Spinal cord (tissue), 10 donors: ENCODE measurements around the gene FBLN2. TPM values are rescaled to one million over a fixed set of nuclear protein-coding genes. Genes with fewer than 3 reads are reported as not detected.

Experiments used
- DNase-seq, 6 donors: peaks; one replicate each; pipeline versions ENCODE4 v3.0.0 to v3.0.0-alpha.2; 2013 to 2015; ENCODE audit warnings: low spot score in 6 of 6, low read depth in 4 of 6
- H3K27ac ChIP-seq: one replicate; pipeline ENCODE4 v1.5.1; 2013; ENCODE audit warnings: low read depth, low read length, control low read depth
- H3K27me3 ChIP-seq: one replicate; pipeline ENCODE4 v1.6.1; 2013; ENCODE audit warnings: low read length; ENCODE audit not compliant: control insufficient read depth, insufficient read depth
- H3K36me3 ChIP-seq: one replicate; pipeline ENCODE4 v1.6.1; 2013; ENCODE audit warnings: low read length; ENCODE audit not compliant: control insufficient read depth, insufficient read depth
- H3K4me1 ChIP-seq: one replicate; pipeline ENCODE4 v1.6.1; 2013; ENCODE audit warnings: low read length; ENCODE audit not compliant: control insufficient read depth, insufficient read depth
- H3K4me3 ChIP-seq: one replicate; pipeline ENCODE4 v1.5.1; 2013; ENCODE audit warnings: low read depth, low read length, control low read depth
- H3K9me3 ChIP-seq: one replicate; pipeline ENCODE4 v1.6.1; 2013; ENCODE audit warnings: low read length; ENCODE audit not compliant: control insufficient read depth, insufficient read depth
- WGBS: methylation state at CpG from one replicate; pipeline ENCODE4 v1.1.5; 2013; ENCODE audit warnings: missing lambda C conversion rate; ENCODE audit not compliant: insufficient coverage; 5-methylcytosine and 5-hydroxymethylcytosine counted together
- polyA plus RNA-seq, 2 donors: library from polyadenylated mRNA; unstranded; fragments of 120-200 nt; gene quantifications; one replicate each; pipeline ENCODE4 v1.2.1, GENCODE V29; 2013; ENCODE audit not compliant: insufficient read length in 2 of 2
- total RNA-seq, 2 donors: library from RNA; depleted of rRNA in 1 of 2; stranded (reverse); fragments of 120-200 nt in 1 of 2; fragments of >200 nt in 1 of 2; gene quantifications; one replicate each; pipeline versions ENCODE4 v1.2.3 to v1.2.4, GENCODE V29; 2013 to 2014
- donor health status: healthy.

Gene FBLN2
- total and polyA plus RNA-seq, 4 donors = 19.5 to 81.9 (median 31.5) TPM

DNA sequence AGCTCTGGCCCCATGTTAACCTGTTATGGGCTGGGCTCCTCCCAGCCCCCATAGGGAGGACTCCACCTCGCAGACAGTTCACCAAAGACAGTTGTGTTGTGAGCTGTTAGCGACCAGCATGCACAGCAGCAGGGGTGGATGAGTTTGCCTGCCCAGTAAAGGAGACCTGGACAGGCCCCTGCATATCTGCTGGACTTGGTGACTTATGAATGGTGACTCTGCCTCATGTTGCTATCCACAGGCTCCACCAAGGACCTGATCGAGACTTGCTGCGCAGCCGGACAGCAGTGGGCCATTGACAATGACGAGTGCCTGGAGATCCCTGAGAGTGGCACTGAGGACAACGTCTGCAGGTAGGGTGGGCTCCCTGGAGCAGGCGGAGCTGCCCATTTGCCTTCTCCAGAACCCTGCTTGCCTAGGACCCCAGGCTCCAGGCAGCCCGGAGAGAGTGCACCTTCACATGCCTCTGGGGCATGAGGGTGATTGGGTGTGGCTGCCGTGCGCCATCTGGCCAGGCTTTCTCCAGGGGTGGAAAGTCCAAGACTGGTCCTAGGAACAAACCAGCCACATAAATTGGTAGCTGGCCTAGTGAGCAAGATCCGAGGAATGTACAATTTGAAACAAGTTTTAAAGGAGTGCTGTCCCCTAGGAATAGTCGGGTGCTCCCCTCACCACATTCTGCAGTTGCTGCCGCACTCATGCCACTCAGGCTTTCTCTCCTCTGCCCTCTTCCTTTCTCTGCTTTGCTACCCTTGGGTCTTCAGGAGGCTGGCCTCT lies 59.1 kb downstream of the FBLN2 start:
- no peak for DNase-seq
- no peaks in the 10 kb centered on the region for H3K36me3 ChIP-seq
- no peak overlapping the region for H3K27ac ChIP-seq
- WGBS = 89% methylated on average over 14 of the region's 14 CpGs
- H3K9me3 ChIP-seq = no peaks in the 10 kb centered on the region
- H3K27me3 ChIP-seq = no peaks in the 10 kb centered on the region
- H3K4me3 ChIP-seq = no peak overlapping the region
- no peaks in the 10 kb centered on the region for H3K4me1 ChIP-seq

DNA sequence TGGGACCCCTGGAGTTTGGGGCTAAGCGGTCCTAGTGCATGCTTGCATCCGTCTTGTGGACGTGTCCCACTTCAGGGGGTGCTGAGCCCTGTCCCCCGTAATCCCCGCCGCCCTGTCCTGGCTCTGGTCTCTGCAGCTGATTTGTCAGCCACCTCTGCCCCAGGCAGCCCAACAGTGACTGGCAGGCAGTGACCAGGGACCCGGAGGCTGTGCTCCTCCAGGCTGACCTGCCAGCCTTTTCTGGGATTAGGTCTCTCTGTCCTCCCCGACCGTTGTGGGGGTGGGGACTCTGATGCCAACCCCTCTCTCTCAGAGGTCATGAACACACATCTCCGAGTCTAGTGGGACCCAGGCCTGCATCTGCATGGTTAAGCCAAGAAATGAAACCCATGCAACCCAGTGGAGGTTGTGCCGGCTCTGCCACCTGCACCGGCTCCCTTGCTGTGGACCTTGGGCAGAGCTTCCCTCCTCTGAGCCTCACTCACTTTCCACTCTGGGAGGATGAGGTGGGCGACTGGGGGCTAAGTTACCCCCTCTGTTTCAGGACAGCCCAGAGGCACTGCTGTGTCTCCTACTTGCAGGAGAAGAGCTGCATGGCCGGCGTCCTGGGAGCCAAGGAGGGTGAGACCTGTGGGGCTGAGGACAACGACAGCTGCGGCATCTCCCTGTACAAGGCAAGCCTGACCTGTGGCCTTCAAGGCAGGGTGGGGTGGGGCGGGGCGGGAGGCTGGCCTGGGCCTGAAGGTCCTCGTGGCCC lies 60.2 kb downstream of the FBLN2 start:
- no peak overlapping the region for H3K27ac ChIP-seq
- no peaks in the 10 kb centered on the region for H3K9me3 ChIP-seq
- no peaks in the 10 kb centered on the region for H3K27me3 ChIP-seq
- peaks cover 3% of the 10 kb centered on the region for H3K36me3 ChIP-seq
- 85% methylated on average over 19 of the region's 20 CpGs for WGBS
- no peak overlapping the region for H3K4me3 ChIP-seq
- no peak for DNase-seq
- H3K4me1 ChIP-seq = no peaks in the 10 kb centered on the region

GRCh38 chr3:13610006-13610570 lies 61.2 kb downstream of the FBLN2 start:
- Histone ChIP-seq H3K36me3 (peaks cover 3% of the 10 kb centered on the region), H3K9me3 (no peaks in the 10 kb centered on the region), H3K4me3 (no peak overlapping the region), H3K4me1 (no peaks in the 10 kb centered on the region), H3K27me3 (no peaks in the 10 kb centered on the region), H3K27ac (no peak overlapping the region)
- DNase-seq = no peak
- 84% methylated on average over 7 of the region's 7 CpGs for WGBS

- H3K27ac ChIP-seq = no peak overlapping the region
- H3K4me1 ChIP-seq = no peaks in the 10 kb centered on the region
- DNase-seq = no peak
- 100% methylated on average over 4 of the region's 6 CpGs for WGBS
- no peaks in the 10 kb centered on the region for H3K9me3 ChIP-seq
- peaks cover 3% of the 10 kb centered on the region for H3K36me3 ChIP-seq
- H3K27me3 ChIP-seq = no peaks in the 10 kb centered on the region
- no peak overlapping the region for H3K4me3 ChIP-seq
These were observed 62.3 kb downstream of the FBLN2 start for GRCh38 chr3:13611221-13611620.

DNA sequence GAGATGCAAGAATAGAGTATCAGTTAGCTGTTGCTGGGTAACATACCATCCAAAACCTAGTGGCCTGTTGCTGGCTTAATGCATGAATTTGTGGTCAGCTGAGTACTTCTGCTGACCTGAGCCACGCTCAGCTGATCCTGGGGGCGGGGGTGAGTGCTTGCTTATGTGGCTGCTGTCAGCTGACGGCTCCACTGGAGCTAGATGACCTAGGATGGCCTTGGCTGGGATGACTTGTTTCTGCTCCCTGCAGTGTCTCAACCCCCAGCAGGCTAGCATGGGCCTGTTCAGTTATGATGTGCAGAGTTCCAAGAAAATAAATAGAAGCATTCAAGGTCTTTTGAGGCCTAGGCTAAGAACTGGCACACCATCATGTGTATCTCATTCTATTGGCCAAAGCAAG lies 63.9 kb downstream of the FBLN2 start:
- H3K36me3 ChIP-seq = peaks cover 3% of the 10 kb centered on the region
- H3K9me3 ChIP-seq = no peaks in the 10 kb centered on the region
- peak in 1 of 6 donors; percentile 20 for DNase-seq
- no peak overlapping the region for H3K4me3 ChIP-seq
- no peaks in the 10 kb centered on the region for H3K27me3 ChIP-seq
- no peaks in the 10 kb centered on the region for H3K4me1 ChIP-seq
- H3K27ac ChIP-seq = no peak overlapping the region
- WGBS = 95% methylated on average over 3 of the region's 3 CpGs

DNA sequence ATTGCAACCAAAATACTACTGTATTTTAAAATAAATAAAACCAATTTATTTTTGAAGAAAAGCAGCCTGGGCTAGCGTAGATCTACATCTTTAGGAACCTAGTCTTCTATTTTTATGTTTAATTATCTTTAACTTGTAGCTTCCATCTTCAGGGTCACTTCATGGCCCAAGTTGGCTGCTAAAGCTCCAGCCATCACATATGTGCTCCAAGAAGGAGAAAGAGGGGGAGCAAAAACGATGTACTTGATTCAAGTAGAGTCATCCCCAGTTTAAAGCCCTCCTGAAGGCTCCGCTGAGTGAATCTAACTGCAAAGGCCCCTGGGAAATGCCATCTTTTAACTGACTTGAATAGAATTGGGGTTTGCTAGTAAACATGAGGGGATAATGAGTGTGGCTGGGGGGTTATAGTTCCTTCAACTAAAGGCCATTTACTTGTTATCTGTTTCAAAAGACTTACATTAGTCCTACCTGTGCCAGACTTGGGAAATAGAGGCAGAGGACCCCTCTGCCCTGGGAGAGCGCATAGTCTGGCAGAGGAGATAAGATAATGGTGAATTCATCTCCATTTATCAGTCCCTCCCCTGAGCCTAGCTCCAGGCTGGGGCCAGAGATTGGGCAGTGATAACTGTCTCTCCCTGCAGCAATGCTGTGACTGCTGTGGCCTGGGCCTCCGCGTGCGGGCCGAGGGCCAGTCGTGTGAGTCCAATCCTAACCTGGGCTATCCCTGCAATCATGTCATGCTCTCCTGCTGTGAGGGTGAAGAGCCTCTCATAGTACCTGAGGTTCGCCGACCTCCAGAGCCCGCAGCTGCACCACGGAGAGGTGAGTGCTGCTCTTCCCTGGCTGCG lies 64.6 kb downstream of the FBLN2 start:
- no peak for DNase-seq
- Histone ChIP-seq H3K27ac (no peak overlapping the region), H3K27me3 (no peaks in the 10 kb centered on the region), H3K9me3 (no peaks in the 10 kb centered on the region), H3K36me3 (peaks cover 3% of the 10 kb centered on the region), H3K4me3 (no peak overlapping the region), H3K4me1 (no peaks in the 10 kb centered on the region)
- 97% methylated on average over 11 of the region's 14 CpGs for WGBS

DNA sequence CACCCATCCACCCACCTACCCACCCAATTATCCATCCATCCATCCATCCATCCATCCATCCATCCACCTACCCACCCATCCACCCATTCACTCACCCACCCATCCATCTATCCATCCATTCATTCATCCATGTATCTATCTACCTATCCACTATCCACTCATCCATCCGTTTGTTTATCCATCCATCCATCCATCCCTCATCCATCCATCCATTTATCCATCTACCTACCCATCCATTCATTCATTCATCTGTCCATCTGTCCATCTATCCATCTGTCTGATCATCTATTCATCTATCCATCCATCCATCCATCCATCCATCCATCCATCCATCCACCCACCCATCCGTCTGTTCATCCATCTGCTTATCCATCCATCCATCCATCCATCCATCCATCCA lies 65.7 kb downstream of the FBLN2 start:
- no peaks in the 10 kb centered on the region for H3K27me3 ChIP-seq
- H3K4me3 ChIP-seq = no peak overlapping the region
- H3K9me3 ChIP-seq = no peaks in the 10 kb centered on the region
- no peak overlapping the region for H3K27ac ChIP-seq
- no peak for DNase-seq
- H3K36me3 ChIP-seq = peaks cover 3% of the 10 kb centered on the region
- 100% methylated on average over 2 of the region's 2 CpGs for WGBS
- no peaks in the 10 kb centered on the region for H3K4me1 ChIP-seq

DNA sequence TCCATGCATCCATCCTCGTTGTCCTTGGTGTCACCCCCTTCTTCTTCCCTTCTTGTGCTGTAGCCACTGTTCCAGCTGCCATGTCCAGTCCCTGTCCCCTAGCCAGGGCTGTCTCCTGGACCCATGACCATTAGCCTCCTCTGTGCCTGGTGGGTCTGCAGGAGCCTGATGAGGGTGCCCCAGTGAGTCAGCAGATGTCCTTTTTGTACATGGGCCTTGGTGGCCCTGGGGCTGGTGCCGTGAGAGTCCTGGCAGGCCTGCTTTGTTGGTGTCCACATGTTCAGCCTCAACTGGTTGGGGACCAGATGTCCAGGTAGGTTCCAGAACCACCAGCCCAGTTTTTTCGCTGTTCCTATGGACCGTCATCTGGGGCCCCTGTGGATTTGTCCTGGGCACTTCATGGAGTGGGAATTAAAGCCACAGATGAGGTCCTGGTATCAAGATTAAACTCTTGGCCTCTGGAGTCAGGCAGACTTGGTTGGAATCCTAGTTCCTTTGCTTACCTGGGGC lies 66.1 kb downstream of the FBLN2 start:
- Histone ChIP-seq H3K36me3 (peaks cover 3% of the 10 kb centered on the region), H3K27ac (no peak overlapping the region), H3K27me3 (no peaks in the 10 kb centered on the region), H3K4me3 (no peak overlapping the region), H3K9me3 (no peaks in the 10 kb centered on the region), H3K4me1 (no peaks in the 10 kb centered on the region)
- no peak for DNase-seq
- 88% methylated on average over 4 of the region's 4 CpGs for WGBS

DNA sequence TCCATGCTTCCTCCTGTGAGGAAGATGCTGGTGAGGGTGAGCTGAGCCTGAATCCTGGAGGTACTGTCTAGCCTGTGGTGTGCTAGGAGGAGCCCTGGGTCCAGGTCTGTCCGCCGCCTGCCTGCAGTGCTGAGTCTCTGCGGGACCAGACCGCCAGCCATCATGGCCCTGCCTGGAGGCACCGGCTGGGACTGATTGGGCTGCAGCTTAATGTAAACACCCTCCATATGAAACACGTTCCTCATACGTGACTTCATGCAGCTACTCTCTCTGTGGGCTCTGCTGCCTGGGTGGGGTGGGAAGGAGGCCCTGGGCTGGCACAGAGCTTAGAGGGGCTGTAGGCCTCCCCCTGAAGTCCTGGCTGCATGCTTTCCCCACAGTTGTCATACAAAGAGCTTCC lies 67.4 kb downstream of the FBLN2 start:
- WGBS = 94% methylated on average over 5 of the region's 7 CpGs
- H3K9me3 ChIP-seq = no peaks in the 10 kb centered on the region
- peaks cover under 1% of the 10 kb centered on the region for H3K4me1 ChIP-seq
- peaks cover 3% of the 10 kb centered on the region for H3K36me3 ChIP-seq
- no peak for DNase-seq
- no peak overlapping the region for H3K27ac ChIP-seq
- no peak overlapping the region for H3K4me3 ChIP-seq
- H3K27me3 ChIP-seq = no peaks in the 10 kb centered on the region
